ENCODE measurements around the gene MCOLN2. TPM values are rescaled to one million over a fixed set of nuclear protein-coding genes. Genes with fewer than 3 reads are reported as not detected.
A peak's percentile ranks its signal among the peaks of the same experiment; 100 is the strongest.

MCOLN2 gene
- total RNA-seq, 2 experiments from 2014 or later, result 9.7 TPM

GRCh38 chr1:84892705-84893618, 104.0 kb downstream of the MCOLN2 start, which contains the start of gene LPAR3:
TSS of gene LPAR3 (minus strand) at chr1:84893206. CDS start at chr1:84866120, 27,086 bp downstream.
- Histone ChIP-seq H3K36me3 (ENCODE audit: insufficient read depth, low read length) (no peaks in the 10 kb centered on the region), H3K4me1 (ENCODE audit: insufficient read depth, low read length) (peaks cover 24% of the 10 kb centered on the region), H3K27ac (ENCODE audit: low read depth in 1 of 2, low read length in 2 of 2) (no peak within 1 kb of the TSS), H3K4me3 (ENCODE audit: low read length) (peak within 1 kb of the TSS; percentile 46), H3K27me3 (ENCODE audit: control insufficient read depth in 1 of 2, insufficient read depth in 2 of 2, low read length in 2 of 2) (peaks cover 15 to 16% of the 10 kb centered on the region in 2 experiments), H3K9me3 (ENCODE audit: control insufficient read depth in 1 of 2, insufficient read depth in 1 of 2, low read length in 2 of 2) (no peaks in the 10 kb centered on the region)
- Mint-ChIP-seq H3K4me1 (ENCODE audit: low read depth) (peaks cover 21% of the 10 kb centered on the region), H3K36me3 (ENCODE audit: low read depth) (no peaks in the 10 kb centered on the region), H3K4me3 (peak within 1 kb of the TSS; percentile 82), H3K27ac (no peak within 1 kb of the TSS), H3K27me3 (peaks cover 44% of the 10 kb centered on the region), H3K9me3 (no peaks in the 10 kb centered on the region)
- POLR2A ChIA-PET, result no interaction called here
- DNase-seq (peak in 5 of 14 experiments; percentile 11 to 43 (median 35)), ATAC-seq (ENCODE audit: poor library complexity) (no peak)
- CTCF ChIA-PET, result interaction anchor here (0.7 kb wide), 1 partner anchor 8 kb away, joined by 3 read pairs; no protein-coding TSS in a partner anchor
- TF ChIP-seq CTCF (IDR thresholded peaks at IDR 0.05), result no peak
- intact Hi-C loops (cut with DNase I, micrococcal nuclease), result no loop called here

- intact Hi-C loops (cut with DNase I, micrococcal nuclease), result no loop called here
- Histone ChIP-seq H3K27me3 (ENCODE audit: control insufficient read depth in 1 of 2, insufficient read depth in 2 of 2, low read length in 2 of 2) (peaks cover 15 to 16% of the 10 kb centered on the region in 2 experiments), H3K9me3 (ENCODE audit: control insufficient read depth in 1 of 2, insufficient read depth in 1 of 2, low read length in 2 of 2) (no peaks in the 10 kb centered on the region), H3K36me3 (ENCODE audit: insufficient read depth, low read length) (no peaks in the 10 kb centered on the region), H3K4me3 (ENCODE audit: low read length) (no peak overlapping the region), H3K4me1 (ENCODE audit: insufficient read depth, low read length) (peaks cover 24% of the 10 kb centered on the region), H3K27ac (ENCODE audit: low read depth in 1 of 2, low read length in 2 of 2) (no peak overlapping the region)
- CTCF ChIA-PET, result no interaction called here
- peaks cover 21% of the 10 kb centered on the region for H3K4me1 Mint-ChIP-seq (ENCODE audit: low read depth)
- H3K27me3 Mint-ChIP-seq, result peaks cover 33% of the 10 kb centered on the region
- no peaks in the 10 kb centered on the region for H3K9me3 Mint-ChIP-seq
- H3K36me3 Mint-ChIP-seq (ENCODE audit: low read depth), result no peaks in the 10 kb centered on the region
- no peak overlapping the region for H3K27ac Mint-ChIP-seq
- TF ChIP-seq CTCF (IDR thresholded peaks at IDR 0.05), result no peak
- ATAC-seq (ENCODE audit: poor library complexity) (no peak), DNase-seq (no peak)
- POLR2A ChIA-PET, result no interaction called here
- no peak overlapping the region for H3K4me3 Mint-ChIP-seq
Observed at GRCh38 chr1:84890566-84890965, 106.3 kb downstream of the MCOLN2 start.

- intact Hi-C loops (cut with DNase I, micrococcal nuclease), result no loop called here
- H3K4me1 ChIP-seq (ENCODE audit: insufficient read depth, low read length), result peaks cover 24% of the 10 kb centered on the region
- DNase-seq (peak in 1 of 14 experiments; percentile 10), ATAC-seq (ENCODE audit: poor library complexity) (no peak)
- ChIA-PET CTCF (no interaction called here), POLR2A (no interaction called here)
- H3K36me3 ChIP-seq (ENCODE audit: insufficient read depth, low read length), result no peaks in the 10 kb centered on the region
- Mint-ChIP-seq H3K27me3 (peaks cover 23% of the 10 kb centered on the region), H3K36me3 (ENCODE audit: low read depth) (no peaks in the 10 kb centered on the region), H3K27ac (no peak overlapping the region), H3K9me3 (no peaks in the 10 kb centered on the region), H3K4me3 (no peak overlapping the region), H3K4me1 (ENCODE audit: low read depth) (peaks cover 21% of the 10 kb centered on the region)
- no peaks in the 10 kb centered on the region for H3K9me3 ChIP-seq (ENCODE audit: control insufficient read depth in 1 of 2, insufficient read depth in 1 of 2, low read length in 2 of 2)
- peaks cover 15 to 16% of the 10 kb centered on the region in 2 experiments for H3K27me3 ChIP-seq (ENCODE audit: control insufficient read depth in 1 of 2, insufficient read depth in 2 of 2, low read length in 2 of 2)
- H3K27ac ChIP-seq (ENCODE audit: low read depth in 1 of 2, low read length in 2 of 2), result no peak overlapping the region
- no peak for TF ChIP-seq CTCF (IDR thresholded peaks at IDR 0.05)
- no peak overlapping the region for H3K4me3 ChIP-seq (ENCODE audit: low read length)
Observed at GRCh38 chr1:84889437-84889836, 107.5 kb downstream of the MCOLN2 start.

All from CD4-positive, alpha-beta T cell (primary cell).